Measurements from ENCODE around the gene EFTUD2.

The EFTUD2 gene

DNA sequence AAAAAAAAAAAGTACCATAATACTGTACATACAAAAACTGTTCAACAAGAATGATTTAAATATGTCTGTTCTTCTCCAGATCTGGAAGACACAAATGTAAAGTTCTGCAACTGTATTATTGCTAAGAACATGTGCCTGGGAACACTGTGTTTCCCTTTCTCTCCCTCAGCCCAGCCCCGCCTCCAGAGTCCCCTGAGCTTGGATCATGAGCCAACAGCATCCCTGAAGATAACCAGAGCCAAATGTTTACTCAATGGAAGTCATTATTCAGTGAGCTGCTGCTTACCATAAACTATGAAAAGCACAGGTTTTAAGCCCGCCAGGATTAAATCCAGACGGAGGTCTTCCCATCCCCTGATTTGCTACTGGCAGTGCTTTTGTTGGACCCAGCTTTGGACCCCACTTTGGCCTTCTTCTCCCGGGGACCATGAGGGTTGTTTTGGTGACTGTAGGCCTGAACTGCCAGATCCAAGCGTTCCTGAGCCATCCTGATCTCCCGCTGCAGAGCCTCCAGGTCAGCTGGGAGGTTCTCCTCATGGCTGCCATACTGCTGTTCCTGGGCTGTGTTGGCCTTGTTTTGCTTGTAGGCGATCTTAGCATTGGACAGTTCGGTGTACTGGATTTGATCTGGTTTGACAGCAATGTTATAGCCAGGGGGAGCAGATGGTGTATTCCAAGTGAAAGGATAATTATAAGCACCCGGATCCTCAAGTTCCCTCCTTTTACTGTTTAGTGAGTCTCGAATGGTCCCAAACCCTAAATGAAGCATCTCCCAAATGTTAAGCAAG, 94.7 kb downstream of the EFTUD2 start:
- no peak for DNase-seq

DNA sequence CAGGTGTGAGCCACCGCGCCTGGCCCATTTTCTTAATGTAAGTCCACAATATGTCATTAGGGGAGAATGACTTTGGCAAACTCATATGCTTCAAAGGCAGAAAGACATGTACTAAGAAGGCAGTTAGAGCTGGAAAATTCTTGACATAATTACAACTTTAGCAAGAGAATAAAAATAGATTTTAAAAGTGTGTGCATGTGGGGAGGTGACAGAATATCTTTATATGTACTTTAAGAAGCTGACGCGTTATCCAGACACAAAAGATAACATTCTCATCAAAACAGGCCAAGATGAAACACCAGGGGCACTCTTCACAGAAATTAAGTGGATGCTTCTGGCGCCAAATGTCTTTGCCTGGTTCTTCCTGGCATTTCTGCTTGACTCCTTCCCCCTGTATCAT, 97.4 kb downstream of the EFTUD2 start:
- DNase-seq = no peak
